AG10803 (cell line): ENCODE results near the gene MPPED1.

ENCODE experiments used
- DNase-seq: peaks from one replicate; pipeline ENCODE4 v3.0.0; 2010; ENCODE audit warnings: low read depth
- H3K4me3 ChIP-seq: 2 replicates; pipeline ENCODE4 v1.5.1; 2011; ENCODE audit warnings: mild to moderate bottlenecking, low read length, control low read depth
- CTCF ChIP-seq: conservative IDR thresholded peaks from 2 replicates; pipeline ENCODE4 v1.5.1; 2011; ENCODE audit warnings: mild to moderate bottlenecking, low read length, control low read depth, inconsistent platforms

Gene MPPED1

GRCh38 chr22:43393132-43393843 lies 18.5 kb upstream of the MPPED1 start:
- no peak for TF ChIP-seq CTCF
- H3K4me3 ChIP-seq: no peak overlapping the region
- DNase-seq: no peak

GRCh38 chr22:43393844-43394474 lies 17.9 kb upstream of the MPPED1 start:
- no peak for TF ChIP-seq CTCF
- no peak overlapping the region for H3K4me3 ChIP-seq
- no peak for DNase-seq

GRCh38 chr22:43395086-43395695 lies 16.6 kb upstream of the MPPED1 start:
- DNase-seq: no peak
- H3K4me3 ChIP-seq: no peak overlapping the region
- TF ChIP-seq CTCF: no peak

- H3K4me3 ChIP-seq: no peak overlapping the region
- DNase-seq: no peak
- TF ChIP-seq CTCF: no peak
These were observed 15.4 kb upstream of the MPPED1 start for GRCh38 chr22:43396321-43396933.

GRCh38 chr22:43396934-43397457 lies 14.8 kb upstream of the MPPED1 start:
- no peak overlapping the region for H3K4me3 ChIP-seq
- DNase-seq: no peak
- no peak for TF ChIP-seq CTCF

- no peak for TF ChIP-seq CTCF
- no peak for DNase-seq
- no peak overlapping the region for H3K4me3 ChIP-seq
These were observed 14.0 kb upstream of the MPPED1 start for GRCh38 chr22:43397766-43398165.
